ENCODE data around the gene DNAJB11.

Gene DNAJB11

DNA sequence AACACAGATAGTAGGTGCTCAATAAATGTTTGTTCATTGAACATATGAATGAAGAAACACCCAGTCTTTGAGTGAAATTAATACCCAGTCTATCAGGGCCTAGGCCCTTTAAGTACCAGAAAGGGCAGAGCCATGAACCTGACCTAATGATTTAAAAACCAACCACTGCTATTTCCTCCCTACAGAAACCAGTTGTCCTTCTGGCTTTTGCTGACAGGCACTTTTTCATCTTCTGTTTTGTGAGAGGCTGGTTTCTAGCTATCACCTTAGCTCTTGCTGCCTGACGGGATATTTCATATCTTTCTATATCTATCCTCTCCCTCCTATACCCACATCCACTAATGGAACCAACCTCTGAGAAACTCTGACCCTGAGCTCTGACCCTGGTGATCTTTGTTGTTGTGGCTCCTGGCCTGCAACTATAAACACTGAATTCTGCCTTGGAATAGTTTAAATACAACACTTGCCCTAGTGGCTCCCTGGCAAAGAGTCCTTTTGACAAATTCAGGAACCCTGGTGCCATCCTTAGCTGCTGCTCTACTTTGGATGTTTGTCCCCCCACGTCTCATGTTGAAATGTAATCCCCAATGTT is 38.2 kb downstream of the DNAJB11 start:
- Histone ChIP-seq H3K27ac (ENCODE audit: low read depth, low read length) (no peak overlapping the region), H3K79me2 (ENCODE audit: control insufficient read depth, insufficient read depth, low read length, unreplicated experiment) (no peaks in the 10 kb centered on the region), H3K4me3 (ENCODE audit: low read depth, low read length) (no peak overlapping the region), H3K36me3 (ENCODE audit: insufficient read depth, low read length) (no peaks in the 10 kb centered on the region), H3K4me1 (ENCODE audit: control insufficient read depth, insufficient read depth, low read length, unreplicated experiment) (no peaks in the 10 kb centered on the region), H2AFZ (ENCODE audit: low read length, unreplicated experiment) (no peak overlapping the region), H3K27me3 (ENCODE audit: insufficient read depth, low read length) (peaks cover 17% of the 10 kb centered on the region)

DNA sequence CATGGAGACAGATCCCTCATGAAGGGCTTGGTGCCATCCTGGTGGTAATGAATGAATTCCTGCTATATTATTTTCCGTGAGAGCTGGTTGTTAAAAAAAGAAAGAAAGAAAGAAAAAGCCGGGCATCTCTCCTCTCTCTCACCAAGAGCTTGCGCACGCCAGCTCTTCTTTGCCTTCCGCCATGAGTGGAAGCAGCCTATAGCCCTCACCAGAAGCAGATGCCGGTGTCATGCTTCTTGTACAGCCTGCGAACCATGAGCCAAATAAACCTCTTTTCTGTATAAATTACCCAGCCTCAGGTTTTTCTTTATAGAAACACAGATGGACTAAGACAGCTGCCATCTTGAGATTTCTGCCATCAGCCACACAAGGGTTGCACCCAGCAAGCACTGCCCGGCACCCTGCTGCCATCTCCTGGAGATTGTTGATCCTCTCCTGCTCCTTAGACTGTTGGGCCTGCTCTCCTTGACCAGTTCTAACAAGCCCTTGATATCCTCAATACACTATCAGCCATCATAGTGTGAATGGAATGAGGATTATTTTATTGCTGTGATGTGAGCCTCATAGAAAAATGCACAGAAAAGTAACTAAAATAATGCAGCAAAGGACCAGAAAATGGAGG is 38.8 kb downstream of the DNAJB11 start:
- H3K27me3 ChIP-seq (ENCODE audit: insufficient read depth, low read length): peaks cover 23% of the 10 kb centered on the region
- H2AFZ ChIP-seq (ENCODE audit: low read length, unreplicated experiment): no peak overlapping the region
- no peaks in the 10 kb centered on the region for H3K4me1 ChIP-seq (ENCODE audit: control insufficient read depth, insufficient read depth, low read length, unreplicated experiment)

DNA sequence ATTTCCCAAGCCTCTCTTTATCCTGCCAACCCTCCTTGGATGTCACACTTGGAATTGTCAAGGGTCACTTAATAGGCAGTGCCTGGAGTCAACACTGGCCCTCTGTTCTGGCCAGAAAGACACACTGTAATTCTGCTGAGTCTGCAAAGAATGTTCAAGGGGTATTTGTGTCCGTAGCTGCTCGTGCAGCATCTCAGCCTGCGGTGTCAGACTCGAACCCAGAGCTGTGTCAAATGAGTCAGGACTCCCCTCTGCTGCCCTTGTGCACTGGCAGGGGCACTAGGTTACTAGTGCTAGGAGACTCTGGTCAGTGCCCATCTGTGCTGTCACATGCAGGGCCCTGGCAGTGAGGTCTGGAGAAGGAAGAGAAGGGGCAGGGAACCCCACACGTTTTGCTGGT is 41.5 kb downstream of the DNAJB11 start:
- Histone ChIP-seq H2AFZ (ENCODE audit: low read length, unreplicated experiment) (no peak overlapping the region), H3K36me3 (ENCODE audit: insufficient read depth, low read length) (no peaks in the 10 kb centered on the region), H3K79me2 (ENCODE audit: control insufficient read depth, insufficient read depth, low read length, unreplicated experiment) (no peaks in the 10 kb centered on the region), H3K4me3 (ENCODE audit: low read depth, low read length) (no peak overlapping the region), H3K4me1 (ENCODE audit: control insufficient read depth, insufficient read depth, low read length, unreplicated experiment) (no peaks in the 10 kb centered on the region), H3K27me3 (ENCODE audit: insufficient read depth, low read length) (peaks cover 19% of the 10 kb centered on the region), H3K27ac (ENCODE audit: low read depth, low read length) (no peak overlapping the region)

More for the DNA sequence above, 38.8 kb downstream of the DNAJB11 start:
- no peaks in the 10 kb centered on the region for H3K36me3 ChIP-seq (ENCODE audit: insufficient read depth, low read length)
- no peaks in the 10 kb centered on the region for H3K79me2 ChIP-seq (ENCODE audit: control insufficient read depth, insufficient read depth, low read length, unreplicated experiment)
- H3K27ac ChIP-seq (ENCODE audit: low read depth, low read length): no peak overlapping the region
- H3K4me3 ChIP-seq (ENCODE audit: low read depth, low read length): no peak overlapping the region

DNA sequence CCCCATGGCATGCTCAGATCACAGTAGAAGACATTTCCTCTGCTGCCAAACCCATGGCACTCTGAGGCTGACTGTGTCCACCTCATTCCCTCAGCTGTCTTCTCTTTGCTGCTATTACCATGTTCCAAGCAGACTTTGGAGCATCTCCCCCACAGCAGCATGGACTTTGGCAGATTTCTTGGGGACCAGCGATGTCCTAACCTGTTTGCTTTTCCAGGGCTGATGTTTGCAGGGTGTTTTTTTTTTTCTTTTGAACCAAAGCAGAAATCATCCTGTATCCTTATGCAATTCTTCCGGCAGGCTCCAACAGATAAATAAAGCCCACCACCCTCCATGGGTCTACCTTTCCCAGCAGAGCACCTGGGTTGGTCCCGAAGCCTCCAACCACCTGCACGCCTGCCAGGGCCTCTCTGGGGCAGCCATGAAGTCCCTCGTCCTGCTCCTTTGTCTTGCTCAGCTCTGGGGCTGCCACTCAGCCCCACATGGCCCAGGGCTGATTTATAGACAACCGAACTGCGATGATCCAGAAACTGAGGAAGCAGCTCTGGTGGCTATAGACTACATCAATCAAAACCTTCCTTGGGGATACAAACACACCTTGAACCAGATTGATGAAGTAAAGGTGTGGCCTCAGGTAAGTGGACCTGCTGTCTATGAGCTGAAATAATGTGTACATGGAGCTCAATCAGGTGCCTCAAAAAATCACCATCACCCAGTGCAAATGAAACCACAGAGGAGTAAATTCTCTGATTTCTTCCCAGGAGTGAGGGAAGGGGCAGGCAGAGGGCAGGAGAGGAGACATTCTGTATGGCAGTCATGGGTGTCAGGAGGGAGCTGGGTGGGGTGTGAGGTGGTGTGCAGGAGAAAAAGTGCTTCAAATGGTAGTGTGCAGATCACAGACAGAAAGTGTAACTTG is 42.5 kb downstream of the DNAJB11 start, which contains the start of gene AHSG:
TSS of gene AHSG (plus strand) at position 340 of the 916 bp plus-strand sequence. CDS start at position 422, 82 bp downstream.
- no peaks in the 10 kb centered on the region for H3K36me3 ChIP-seq (ENCODE audit: insufficient read depth, low read length)
- peaks cover 5% of the 10 kb centered on the region for H3K4me1 ChIP-seq (ENCODE audit: control insufficient read depth, insufficient read depth, low read length, unreplicated experiment)
- H3K79me2 ChIP-seq (ENCODE audit: control insufficient read depth, insufficient read depth, low read length, unreplicated experiment): no peaks in the 10 kb centered on the region
- no peak within 1 kb of the TSS for H3K4me3 ChIP-seq (ENCODE audit: low read depth, low read length)
- H2AFZ ChIP-seq (ENCODE audit: low read length, unreplicated experiment): no peak within 1 kb of the TSS
- no peak within 1 kb of the TSS for H3K27ac ChIP-seq (ENCODE audit: low read depth, low read length)
- H3K27me3 ChIP-seq (ENCODE audit: insufficient read depth, low read length): peaks cover 27% of the 10 kb centered on the region

DNA sequence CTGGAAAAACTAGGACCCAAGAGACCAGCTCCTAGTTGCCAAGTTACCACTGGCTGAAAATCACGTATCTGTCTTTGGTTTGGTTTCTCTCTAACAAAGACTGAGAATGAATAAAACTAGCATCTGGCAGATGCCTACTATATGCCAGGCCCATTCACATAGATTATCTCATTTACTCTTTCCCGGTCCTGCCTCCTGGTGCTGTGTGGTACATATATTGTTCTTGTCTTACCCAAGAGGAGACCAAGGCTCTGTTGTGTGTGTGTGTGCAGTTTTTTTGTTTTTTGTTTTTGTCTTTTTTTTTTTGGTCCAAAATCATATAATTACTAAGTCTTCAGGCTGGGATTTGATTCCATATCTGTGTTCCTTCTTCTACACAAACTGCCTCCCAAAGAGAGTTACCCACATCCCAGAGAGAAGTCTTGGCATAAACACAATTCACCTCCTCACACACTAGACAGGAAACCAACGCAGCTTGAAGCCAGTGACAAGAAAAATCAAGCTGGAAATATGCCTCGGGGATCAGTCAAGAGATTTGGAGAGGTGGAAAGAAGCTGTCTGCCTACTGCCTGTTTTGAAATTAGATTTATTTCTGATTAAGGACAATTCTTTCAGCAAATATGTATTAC is 43.2 kb downstream of the DNAJB11 start:
- no peak overlapping the region for H3K4me3 ChIP-seq (ENCODE audit: low read depth, low read length)
- H3K27me3 ChIP-seq (ENCODE audit: insufficient read depth, low read length): peaks cover 35% of the 10 kb centered on the region
- no peak overlapping the region for H3K27ac ChIP-seq (ENCODE audit: low read depth, low read length)
- H2AFZ ChIP-seq (ENCODE audit: low read length, unreplicated experiment): no peak overlapping the region
- H3K79me2 ChIP-seq (ENCODE audit: control insufficient read depth, insufficient read depth, low read length, unreplicated experiment): no peaks in the 10 kb centered on the region
- H3K36me3 ChIP-seq (ENCODE audit: insufficient read depth, low read length): no peaks in the 10 kb centered on the region
- H3K4me1 ChIP-seq (ENCODE audit: control insufficient read depth, insufficient read depth, low read length, unreplicated experiment): peaks cover 5% of the 10 kb centered on the region

DNA sequence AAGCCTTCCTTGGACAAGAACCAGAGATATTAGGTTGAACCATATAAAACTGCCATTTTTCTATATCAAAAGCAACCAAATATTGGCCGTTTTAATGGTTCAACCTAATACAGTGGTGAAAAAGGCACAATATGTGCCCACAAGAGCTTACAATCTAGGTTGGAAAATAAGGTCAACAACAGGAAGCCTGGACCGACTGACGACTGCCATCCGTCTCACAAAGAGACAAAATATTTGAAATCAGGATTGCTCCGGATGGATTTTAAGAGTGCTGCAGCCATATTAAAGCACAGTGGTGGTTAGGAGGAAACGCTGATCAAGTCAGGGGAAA is 43.7 kb downstream of the DNAJB11 start:
- H2AFZ ChIP-seq (ENCODE audit: low read length, unreplicated experiment): no peak overlapping the region
- no peaks in the 10 kb centered on the region for H3K36me3 ChIP-seq (ENCODE audit: insufficient read depth, low read length)
- H3K27ac ChIP-seq (ENCODE audit: low read depth, low read length): no peak overlapping the region
- peaks cover 36% of the 10 kb centered on the region for H3K27me3 ChIP-seq (ENCODE audit: insufficient read depth, low read length)
- H3K4me3 ChIP-seq (ENCODE audit: low read depth, low read length): no peak overlapping the region
- no peaks in the 10 kb centered on the region for H3K79me2 ChIP-seq (ENCODE audit: control insufficient read depth, insufficient read depth, low read length, unreplicated experiment)
- peaks cover 5% of the 10 kb centered on the region for H3K4me1 ChIP-seq (ENCODE audit: control insufficient read depth, insufficient read depth, low read length, unreplicated experiment)

DNA sequence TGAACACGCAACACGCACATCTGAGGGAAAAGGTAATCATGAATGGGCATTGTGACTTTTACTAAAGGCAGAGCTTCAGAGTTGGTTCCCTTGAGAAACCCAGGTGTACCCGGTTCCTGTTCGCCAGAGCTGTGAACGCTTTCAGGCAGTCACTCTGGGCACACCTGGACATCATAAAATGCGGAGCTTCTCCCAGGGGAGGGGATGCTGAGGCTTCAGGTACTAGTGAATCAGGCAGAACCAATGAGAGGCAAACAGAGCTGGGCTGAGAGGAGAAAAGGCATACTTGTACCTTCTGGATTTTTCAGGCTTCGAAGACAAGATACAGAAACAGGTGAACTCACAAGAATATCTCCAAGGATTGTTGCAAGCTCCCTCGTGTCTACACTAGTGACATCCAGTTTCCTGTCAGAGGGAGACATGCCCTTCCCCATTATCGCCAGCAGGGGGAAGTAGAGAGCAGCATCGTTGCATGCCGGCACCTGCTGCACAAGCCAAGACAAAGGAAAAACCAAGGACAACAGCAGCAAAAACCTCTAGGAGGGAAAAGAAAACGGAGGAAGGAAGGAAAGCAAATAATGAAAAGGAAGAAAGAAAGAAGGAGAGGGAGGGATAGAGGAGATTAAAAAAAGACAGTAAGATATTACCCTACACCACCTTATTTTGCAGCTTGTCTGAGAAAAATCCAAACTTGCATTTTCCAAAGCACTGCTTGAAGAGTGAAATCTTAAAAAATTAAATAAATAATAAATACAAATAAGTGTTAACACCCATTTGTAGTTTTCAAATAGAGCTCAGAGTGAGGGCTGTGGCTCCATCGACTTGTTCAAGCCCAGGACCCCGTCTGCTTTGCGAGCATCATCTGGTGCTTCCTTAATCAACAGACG is 44.3 kb downstream of the DNAJB11 start:
- peaks cover 5% of the 10 kb centered on the region for H3K4me1 ChIP-seq (ENCODE audit: control insufficient read depth, insufficient read depth, low read length, unreplicated experiment)
- H3K79me2 ChIP-seq (ENCODE audit: control insufficient read depth, insufficient read depth, low read length, unreplicated experiment): no peaks in the 10 kb centered on the region
- H3K27me3 ChIP-seq (ENCODE audit: insufficient read depth, low read length): peaks cover 38% of the 10 kb centered on the region
- no peak overlapping the region for H3K27ac ChIP-seq (ENCODE audit: low read depth, low read length)
- no peak overlapping the region for H2AFZ ChIP-seq (ENCODE audit: low read length, unreplicated experiment)
- no peak overlapping the region for H3K4me3 ChIP-seq (ENCODE audit: low read depth, low read length)
- no peaks in the 10 kb centered on the region for H3K36me3 ChIP-seq (ENCODE audit: insufficient read depth, low read length)

DNA sequence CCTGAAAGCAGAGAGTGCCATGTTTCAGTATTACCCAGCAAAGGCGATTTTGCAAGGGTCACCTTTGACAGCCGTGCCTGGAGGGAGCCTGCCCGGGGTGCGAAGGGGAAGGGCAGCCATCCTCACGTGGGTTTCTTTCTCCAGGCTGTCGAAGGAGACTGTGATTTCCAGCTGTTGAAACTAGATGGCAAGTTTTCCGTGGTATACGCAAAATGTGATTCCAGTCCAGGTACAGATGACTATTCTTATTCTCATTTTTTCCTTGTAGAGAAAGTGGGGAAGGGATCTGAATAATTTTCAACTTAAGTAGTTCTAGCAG is 45.7 kb downstream of the DNAJB11 start:
- Histone ChIP-seq H3K27ac (ENCODE audit: low read depth, low read length) (no peak overlapping the region), H3K36me3 (ENCODE audit: insufficient read depth, low read length) (no peaks in the 10 kb centered on the region), H3K4me1 (ENCODE audit: control insufficient read depth, insufficient read depth, low read length, unreplicated experiment) (peaks cover 5% of the 10 kb centered on the region), H3K27me3 (ENCODE audit: insufficient read depth, low read length) (peaks cover 44% of the 10 kb centered on the region), H3K79me2 (ENCODE audit: control insufficient read depth, insufficient read depth, low read length, unreplicated experiment) (no peaks in the 10 kb centered on the region), H2AFZ (ENCODE audit: low read length, unreplicated experiment) (no peak overlapping the region), H3K4me3 (ENCODE audit: low read depth, low read length) (no peak overlapping the region)

DNA sequence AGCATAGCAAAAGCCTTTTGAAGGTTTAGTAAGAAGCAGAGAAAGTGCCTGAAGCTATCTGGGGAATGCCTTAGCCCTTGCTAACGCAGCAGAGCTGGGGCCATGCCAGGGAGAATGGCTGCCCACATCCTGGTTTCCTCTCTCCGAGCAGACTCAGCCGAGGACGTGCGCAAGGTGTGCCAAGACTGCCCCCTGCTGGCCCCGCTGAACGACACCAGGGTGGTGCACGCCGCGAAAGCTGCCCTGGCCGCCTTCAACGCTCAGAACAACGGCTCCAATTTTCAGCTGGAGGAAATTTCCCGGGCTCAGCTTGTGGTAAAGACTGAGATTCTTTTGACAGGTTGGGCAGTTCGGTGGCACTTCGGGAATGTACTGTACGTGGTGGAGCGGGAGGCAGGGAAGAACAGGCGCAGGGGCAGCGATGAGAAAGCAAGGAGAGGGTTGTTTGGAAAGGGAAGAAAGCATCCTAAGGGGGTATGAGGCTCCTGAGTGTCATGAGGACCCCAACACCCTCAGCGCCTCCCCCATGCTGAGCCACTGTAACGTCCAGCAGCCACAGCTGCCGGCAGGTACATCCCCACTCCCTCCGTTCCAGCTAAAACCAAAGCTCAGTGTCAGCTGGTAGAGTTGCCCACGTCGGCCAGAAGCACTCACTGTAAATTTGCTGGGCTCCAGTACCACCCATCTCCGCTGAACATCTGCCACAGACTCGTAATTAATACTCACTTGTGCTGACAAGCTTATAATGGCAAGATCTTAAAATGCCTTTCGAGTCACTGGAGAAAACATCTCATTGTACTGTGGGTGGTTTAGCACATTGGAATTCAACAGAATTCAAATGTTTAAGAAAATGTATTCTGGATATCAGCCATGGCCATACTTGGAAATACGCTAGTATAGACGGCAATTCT is 46.8 kb downstream of the DNAJB11 start:
- no peak overlapping the region for H3K27ac ChIP-seq (ENCODE audit: low read depth, low read length)
- H3K4me3 ChIP-seq (ENCODE audit: low read depth, low read length): peak overlapping the region; percentile 65
- H3K36me3 ChIP-seq (ENCODE audit: insufficient read depth, low read length): no peaks in the 10 kb centered on the region

More for the DNA sequence above, 46.8 kb downstream of the DNAJB11 start:
- Histone ChIP-seq H3K79me2 (ENCODE audit: control insufficient read depth, insufficient read depth, low read length, unreplicated experiment) (no peaks in the 10 kb centered on the region), H3K4me1 (ENCODE audit: control insufficient read depth, insufficient read depth, low read length, unreplicated experiment) (peaks cover 5% of the 10 kb centered on the region), H2AFZ (ENCODE audit: low read length, unreplicated experiment) (peak overlapping the region; percentile 67), H3K27me3 (ENCODE audit: insufficient read depth, low read length) (peaks cover 50% of the 10 kb centered on the region)
